Fibroblast of lung (primary cell): Measurements from ENCODE around the gene COL6A2. TPM values are rescaled to one million over a fixed set of nuclear protein-coding genes. Genes with fewer than 3 reads are reported as not detected.
"Not testable (repeated sequence)": the region's sequence is repeated elsewhere in the genome, so short reads cannot be mapped to it uniquely, and the experiment has no call there.

ENCODE experiments used
- DNase-seq, 2 donors: peaks; one replicate each; pipeline versions ENCODE4 v3.0.0 to v3.0.0-alpha.2; 2010; ENCODE audit warnings: low read depth in 2 of 2
- H2AFZ ChIP-seq: 2 replicates; pipeline ENCODE4 v1.5.1; 2012; ENCODE audit warnings: low read length, control low read depth, inconsistent platforms
- H3K27ac ChIP-seq: 2 replicates; pipeline ENCODE4 v1.5.1; 2011; ENCODE audit warnings: low read length, control low read depth; ENCODE audit not compliant: insufficient read depth
- H3K27me3 ChIP-seq: 2 replicates; pipeline ENCODE4 v1.5.1; 2011; ENCODE audit warnings: mild to moderate bottlenecking, low read length; ENCODE audit not compliant: control insufficient read depth, insufficient read depth
- H3K36me3 ChIP-seq: 2 replicates; pipeline ENCODE4 v1.5.1; 2011; ENCODE audit warnings: low read length; ENCODE audit not compliant: control insufficient read depth, insufficient read depth
- H3K4me1 ChIP-seq: 2 replicates; pipeline ENCODE4 v1.5.1; 2011; ENCODE audit warnings: low read length; ENCODE audit not compliant: control insufficient read depth, insufficient read depth; ENCODE audit errors: extremely low read depth
- H3K4me2 ChIP-seq: 2 replicates; pipeline ENCODE4 v1.5.1; 2011; ENCODE audit warnings: low read length, control low read depth; ENCODE audit not compliant: insufficient read depth; ENCODE audit errors: extremely low read depth
- H3K4me3 ChIP-seq, 4 experiments: fragments of 200-600 bp in 1 of 4; sonication (generic) in 1 of 4; replicated peaks in 1 of 4; 2 replicates each; pipeline ENCODE4 v1.5.1; 2011 to 2016; ENCODE audit warnings: low read length in 4 of 4, low read depth in 3 of 4, mild to moderate bottlenecking in 3 of 4, control low read depth in 2 of 4, inconsistent platforms in 1 of 4, mixed read lengths in 1 of 4; ENCODE audit not compliant: insufficient read depth in 1 of 4; ENCODE audit errors: control extremely low read depth in 1 of 4
- H3K79me2 ChIP-seq: 2 replicates; pipeline ENCODE4 v1.5.1; 2012; ENCODE audit warnings: mild to moderate bottlenecking, low read length, inconsistent platforms; ENCODE audit not compliant: control insufficient read depth, insufficient read depth
- H3K9ac ChIP-seq: 2 replicates; pipeline ENCODE4 v1.5.1; 2011; ENCODE audit warnings: mild to moderate bottlenecking, low read length, control low read depth; ENCODE audit not compliant: insufficient read depth
- H3K9me3 ChIP-seq: 2 replicates; pipeline ENCODE4 v1.5.1; 2012; ENCODE audit warnings: low read depth, low read length; ENCODE audit not compliant: control insufficient read depth, insufficient read depth
- H4K20me1 ChIP-seq: 2 replicates; pipeline ENCODE4 v1.5.1; 2011; ENCODE audit warnings: low read length; ENCODE audit not compliant: control insufficient read depth, insufficient read depth; ENCODE audit errors: extremely low read depth
- EZH2 ChIP-seq: IDR thresholded peaks from 2 replicates; pipeline ENCODE4 v1.5.1; 2012; ENCODE audit warnings: low read length, control low read depth, mild to moderate bottlenecking; ENCODE audit errors: missing control alignments
- polyA plus RNA-seq, 2 donors: library from polyadenylated mRNA; depleted of rRNA in 1 of 2; stranded (reverse) in 1 of 2; unstranded in 1 of 2; fragments of >200 nt; gene quantifications; 2 replicates each; pipeline ENCODE4 v1.2.1, GENCODE V29; 2011 to 2012; ENCODE audit warnings: missing spikeins in 1 of 2
- total RNA-seq: library from RNA; depleted of rRNA; stranded (reverse); fragments of >200 nt; gene quantifications from 2 replicates; pipeline ENCODE4 v1.2.1, GENCODE V29; 2014
- TF ChIP-seq, protein P1 (sequence below), 2 donors: IDR thresholded peaks in 1 of 2; conservative IDR thresholded peaks in 1 of 2; 1 replicate in 1 of 2; 2 replicates in 1 of 2; pipeline ENCODE4 v1.5.1; 2011 to 2012; ENCODE audit warnings: low read length in 2 of 2, control low read depth in 1 of 2, inconsistent platforms in 1 of 2, low read depth in 1 of 2, mild to moderate bottlenecking in 1 of 2

COL6A2 gene
- total and polyA plus RNA-seq, 2 donors (not counting 1 experiment from before 2014, with no cell fraction given), result 702 to 782 TPM

GRCh38 chr21:46100426-46100825 lies 2.5 kb downstream of the COL6A2 start:
- DNase-seq, result peak; percentile 71 to 76

DNA sequence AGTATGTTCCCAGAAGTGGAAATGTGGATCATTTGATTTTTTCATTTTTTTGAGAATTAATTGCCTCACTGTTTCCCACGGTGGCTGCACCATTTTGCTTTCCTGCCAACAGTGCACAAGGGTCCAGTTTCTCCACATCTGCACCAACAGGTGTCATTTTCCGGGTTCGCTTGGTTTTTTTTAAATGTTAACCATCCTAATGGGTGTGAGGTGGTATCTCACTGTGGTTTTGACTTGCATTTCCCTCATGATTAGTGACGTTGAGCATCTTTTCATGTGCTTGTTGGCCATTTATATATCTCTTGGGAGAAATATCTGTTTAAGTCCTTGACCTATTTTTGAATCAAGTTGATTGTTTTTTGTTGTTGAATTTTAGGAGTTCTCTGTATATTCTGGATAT lies 3.0 kb downstream of the COL6A2 start:
- Histone ChIP-seq H3K9ac (no peak overlapping the region), H2AFZ (no peak overlapping the region), H3K27ac (peak overlapping the region; percentile 86), H3K79me2 (peaks cover 77% of the 10 kb centered on the region), H3K9me3 (no peaks in the 10 kb centered on the region), H4K20me1 (peaks cover 5% of the 10 kb centered on the region), H3K36me3 (peaks cover 5% of the 10 kb centered on the region), H3K4me2 (peak overlapping the region; percentile 83), H3K27me3 (no peaks in the 10 kb centered on the region), H3K4me3 (peak overlapping the region; percentile 79 to 91 (median 90)), H3K4me1 (peaks cover 2% of the 10 kb centered on the region)
- TF ChIP-seq, protein P1, sequence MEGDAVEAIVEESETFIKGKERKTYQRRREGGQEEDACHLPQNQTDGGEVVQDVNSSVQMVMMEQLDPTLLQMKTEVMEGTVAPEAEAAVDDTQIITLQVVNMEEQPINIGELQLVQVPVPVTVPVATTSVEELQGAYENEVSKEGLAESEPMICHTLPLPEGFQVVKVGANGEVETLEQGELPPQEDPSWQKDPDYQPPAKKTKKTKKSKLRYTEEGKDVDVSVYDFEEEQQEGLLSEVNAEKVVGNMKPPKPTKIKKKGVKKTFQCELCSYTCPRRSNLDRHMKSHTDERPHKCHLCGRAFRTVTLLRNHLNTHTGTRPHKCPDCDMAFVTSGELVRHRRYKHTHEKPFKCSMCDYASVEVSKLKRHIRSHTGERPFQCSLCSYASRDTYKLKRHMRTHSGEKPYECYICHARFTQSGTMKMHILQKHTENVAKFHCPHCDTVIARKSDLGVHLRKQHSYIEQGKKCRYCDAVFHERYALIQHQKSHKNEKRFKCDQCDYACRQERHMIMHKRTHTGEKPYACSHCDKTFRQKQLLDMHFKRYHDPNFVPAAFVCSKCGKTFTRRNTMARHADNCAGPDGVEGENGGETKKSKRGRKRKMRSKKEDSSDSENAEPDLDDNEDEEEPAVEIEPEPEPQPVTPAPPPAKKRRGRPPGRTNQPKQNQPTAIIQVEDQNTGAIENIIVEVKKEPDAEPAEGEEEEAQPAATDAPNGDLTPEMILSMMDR (conservative IDR thresholded peaks at IDR 0.05 in 1 of 2, IDR thresholded peaks at IDR 0.05 in 1 of 2; ENCODE audit: low read depth in 1 of 2, low read length in 2 of 2), result no peak
- no peak for TF ChIP-seq EZH2
- no peak for DNase-seq

More at GRCh38 chr21:46100426-46100825, 2.5 kb downstream of the COL6A2 start:
- Histone ChIP-seq H3K4me2 (peak overlapping the region; percentile 83), H3K36me3 (peaks cover 5% of the 10 kb centered on the region), H4K20me1 (peaks cover 5% of the 10 kb centered on the region), H2AFZ (no peak overlapping the region), H3K27me3 (no peaks in the 10 kb centered on the region), H3K9me3 (no peaks in the 10 kb centered on the region), H3K79me2 (peaks cover 72% of the 10 kb centered on the region), H3K4me1 (peaks cover 2% of the 10 kb centered on the region), H3K27ac (peak overlapping the region; percentile 86), H3K4me3 (peak overlapping the region; percentile 79 to 91 (median 90)), H3K9ac (no peak overlapping the region)
- no peak for TF ChIP-seq EZH2
- TF ChIP-seq, protein P1 (conservative IDR thresholded peaks at IDR 0.05 in 1 of 2, IDR thresholded peaks at IDR 0.05 in 1 of 2; ENCODE audit: low read depth in 1 of 2, low read length in 2 of 2), result no peak

- Histone ChIP-seq H3K79me2 (peaks cover 99% of the 10 kb centered on the region), H4K20me1 (peaks cover 11% of the 10 kb centered on the region)
- TF ChIP-seq, protein P1 (conservative IDR thresholded peaks at IDR 0.05 in 1 of 2, IDR thresholded peaks at IDR 0.05 in 1 of 2; ENCODE audit: low read depth in 1 of 2, low read length in 2 of 2), result no peak
- TF ChIP-seq EZH2, result no peak
Measured at GRCh38 chr21:46104104-46104503, 6.2 kb downstream of the COL6A2 start.

DNA sequence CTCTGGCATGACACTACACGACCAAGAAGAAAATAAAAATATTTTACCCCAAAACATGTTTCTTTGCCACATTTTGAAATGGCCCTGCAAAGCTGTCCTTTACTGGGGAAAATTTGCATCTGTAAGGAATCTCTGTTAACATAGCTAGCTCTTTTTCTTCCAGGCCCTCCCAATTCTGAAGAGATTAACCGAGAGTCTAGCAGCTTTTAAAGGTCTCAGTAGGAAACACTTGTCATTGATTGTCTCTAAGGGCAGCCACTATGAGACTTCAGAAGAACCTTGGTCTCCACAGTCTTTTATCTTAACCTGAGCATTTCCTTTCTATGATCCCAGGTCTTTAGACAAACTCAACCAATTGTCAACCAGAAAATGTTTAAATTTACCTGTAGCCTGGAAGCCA lies 9.5 kb downstream of the COL6A2 start:
- H3K4me2 ChIP-seq, result not testable (repeated sequence)

More at GRCh38 chr21:46104104-46104503, 6.2 kb downstream of the COL6A2 start:
- no peaks in the 10 kb centered on the region for H3K9me3 ChIP-seq
- no peaks in the 10 kb centered on the region for H3K27me3 ChIP-seq
- H3K4me1 ChIP-seq, result peaks cover 2% of the 10 kb centered on the region
- H3K36me3 ChIP-seq, result peaks cover 6% of the 10 kb centered on the region
- DNase-seq, result no peak
- no peak overlapping the region for H2AFZ ChIP-seq
- H3K4me2 ChIP-seq, result no peak overlapping the region
- H3K4me3 ChIP-seq, result no peak overlapping the region
- H3K27ac ChIP-seq, result no peak overlapping the region
- H3K9ac ChIP-seq, result no peak overlapping the region

More for the DNA sequence above, 9.5 kb downstream of the COL6A2 start:
- H3K4me1 ChIP-seq, H3K9me3 ChIP-seq, H3K4me3 ChIP-seq, H3K27ac ChIP-seq, H2AFZ ChIP-seq, H3K9ac ChIP-seq, H3K27me3 ChIP-seq, H4K20me1 ChIP-seq, DNase-seq: not testable (repeated sequence)
- H3K36me3 ChIP-seq, result peaks cover 30% of the 10 kb centered on the region
- H3K79me2 ChIP-seq, result peaks cover 96% of the 10 kb centered on the region
